NCI-H510A (cell line): ENCODE measurements around the gene ANKRD10.
"Not testable (repeated sequence)": the region's sequence is repeated elsewhere in the genome, so short reads cannot be mapped to it uniquely, and the experiment has no call there.

Experiments used
- DNase-seq: peaks from one replicate; lab custom pipeline; 2025; lab: John Stamatoyannopoulos, UW

ANKRD10 gene

GRCh38 chr13:110866491-110867170 lies 48.2 kb downstream of the ANKRD10 start:
- DNase-seq: no peak

- no peak for DNase-seq
Measured at GRCh38 chr13:110863685-110864084, 51.2 kb downstream of the ANKRD10 start.

GRCh38 chr13:110860983-110861382 lies 53.9 kb downstream of the ANKRD10 start:
- DNase-seq: no peak

GRCh38 chr13:110856942-110857835 lies 57.7 kb downstream of the ANKRD10 start:
- DNase-seq: no peak

GRCh38 chr13:110855363-110855762 lies 59.5 kb downstream of the ANKRD10 start:
- no peak for DNase-seq

- no peak for DNase-seq
Measured at GRCh38 chr13:110854866-110855265, 60.0 kb downstream of the ANKRD10 start.

- no peak for DNase-seq
Measured at GRCh38 chr13:110853235-110853721, 61.6 kb downstream of the ANKRD10 start.

GRCh38 chr13:110850840-110851239 lies 64.0 kb downstream of the ANKRD10 start:
- no peak for DNase-seq

GRCh38 chr13:110850006-110850405 lies 64.9 kb downstream of the ANKRD10 start:
- DNase-seq: no peak

- DNase-seq: no peak
Measured at GRCh38 chr13:110845520-110845919, 69.3 kb downstream of the ANKRD10 start.

- DNase-seq: no peak
Measured at GRCh38 chr13:110841846-110842245, 73.0 kb downstream of the ANKRD10 start.

- DNase-seq: no peak
Measured at GRCh38 chr13:110841406-110841805, 73.5 kb downstream of the ANKRD10 start.

- DNase-seq: no peak
Measured at GRCh38 chr13:110838867-110839538, 75.9 kb downstream of the ANKRD10 start.

GRCh38 chr13:110838116-110838515 lies 76.8 kb downstream of the ANKRD10 start:
- no peak for DNase-seq

GRCh38 chr13:110837397-110838061 lies 77.3 kb downstream of the ANKRD10 start:
- not testable (repeated sequence) for DNase-seq

- DNase-seq: no peak
Measured at GRCh38 chr13:110836605-110836903, 78.3 kb downstream of the ANKRD10 start.

GRCh38 chr13:110835721-110836604 lies 78.9 kb downstream of the ANKRD10 start:
- DNase-seq: no peak

- DNase-seq: no peak
Measured at GRCh38 chr13:110834572-110834971, 80.3 kb downstream of the ANKRD10 start.

GRCh38 chr13:110832531-110832930 lies 82.3 kb downstream of the ANKRD10 start:
- no peak for DNase-seq

GRCh38 chr13:110832205-110832479 lies 82.7 kb downstream of the ANKRD10 start:
- no peak for DNase-seq

GRCh38 chr13:110831437-110832204 lies 83.2 kb downstream of the ANKRD10 start:
- DNase-seq: no peak
